MM.1S (cell line): ENCODE data around the gene ZNF716.

Experiments
- CTCF ChIP-seq: fragments of 300-600 bp; sonication (generic); IDR thresholded peaks from 2 replicates; pipeline ENCODE4 v1.5.1; 2016; ENCODE audit warnings: antibody characterized with exemption, low read length, mixed read lengths
- EZH2 ChIP-seq: fragments of 300-600 bp; sonication (generic); optimal IDR thresholded peaks from 2 replicates; pipeline ENCODE3; 2017; ENCODE audit warnings: low read depth, mild to moderate bottlenecking, antibody characterized with exemption, low read length, mixed read lengths

- TF ChIP-seq EZH2 (no peak), CTCF (no peak)
Observed at GRCh38 chr7:57427594-57427993, 22.4 kb upstream of the ZNF716 start.
